NCI-H2171 treated with DMSO at 0.1 percent for 48 hours (cell line): ENCODE measurements around the gene OR52A5.
"Not testable (repeated sequence)": the region's sequence is repeated elsewhere in the genome, so short reads cannot be mapped to it uniquely, and the experiment has no call there.

Experiments used
- DNase-seq: peaks from one replicate; lab custom pipeline; 2025; lab: John Stamatoyannopoulos, UW

The OR52A5 gene

GRCh38 chr11:5137996-5138395 is at the start of gene OR52A5:
TSS of gene OR52A5 (minus strand) at chr11:5138356. CDS start at chr11:5132642, 5,714 bp downstream.
- DNase-seq = no peak

GRCh38 chr11:5178046-5178837 is 40.1 kb upstream of the OR52A5 start:
- DNase-seq = no peak

- DNase-seq = no peak
Observed at GRCh38 chr11:5174934-5175333, 36.8 kb upstream of the OR52A5 start.

- no peak for DNase-seq
Observed at GRCh38 chr11:5171856-5172255, 33.7 kb upstream of the OR52A5 start.

DNA sequence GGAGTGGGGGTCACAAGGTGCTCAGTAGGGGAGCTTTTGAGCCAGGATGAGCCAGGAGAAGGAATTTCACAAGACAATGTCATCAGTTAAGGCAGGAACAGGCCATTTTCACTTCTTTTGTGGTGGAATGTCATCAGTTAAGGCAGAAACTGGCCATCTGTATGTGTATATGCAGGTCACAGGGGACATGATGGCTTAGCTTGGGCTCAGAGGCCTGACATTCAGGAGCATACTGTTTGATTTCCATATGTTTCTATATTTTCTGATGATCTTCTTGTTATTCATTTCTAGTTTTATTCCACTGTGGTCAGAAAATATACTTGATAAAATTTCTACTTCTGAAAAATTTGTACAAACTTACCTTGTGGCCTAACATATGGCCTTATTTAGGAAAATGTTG is 27.7 kb upstream of the OR52A5 start:
- not testable (repeated sequence) for DNase-seq

DNA sequence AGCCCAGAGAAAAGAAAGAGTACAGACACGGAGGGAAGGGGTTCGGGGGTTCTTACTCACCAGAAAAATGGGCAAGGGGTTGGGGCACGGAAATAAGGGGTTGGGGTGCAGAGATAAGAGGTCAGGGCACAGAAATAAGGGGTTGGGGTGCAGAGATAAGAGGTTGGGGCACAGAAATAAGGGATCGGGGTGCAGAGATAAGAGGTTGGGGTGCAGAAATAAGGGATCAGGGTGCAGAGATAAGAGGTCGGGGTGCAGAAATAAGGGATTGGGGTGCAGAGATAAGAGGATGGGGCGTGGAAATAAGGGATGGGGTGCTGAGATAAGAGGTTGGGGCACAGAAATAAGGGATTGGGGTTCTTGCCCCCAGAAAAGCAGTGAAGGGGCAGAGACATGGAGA is 26.7 kb upstream of the OR52A5 start:
- DNase-seq = not testable (repeated sequence)

GRCh38 chr11:5161045-5161444 is 22.9 kb upstream of the OR52A5 start:
- not testable (repeated sequence) for DNase-seq

DNA sequence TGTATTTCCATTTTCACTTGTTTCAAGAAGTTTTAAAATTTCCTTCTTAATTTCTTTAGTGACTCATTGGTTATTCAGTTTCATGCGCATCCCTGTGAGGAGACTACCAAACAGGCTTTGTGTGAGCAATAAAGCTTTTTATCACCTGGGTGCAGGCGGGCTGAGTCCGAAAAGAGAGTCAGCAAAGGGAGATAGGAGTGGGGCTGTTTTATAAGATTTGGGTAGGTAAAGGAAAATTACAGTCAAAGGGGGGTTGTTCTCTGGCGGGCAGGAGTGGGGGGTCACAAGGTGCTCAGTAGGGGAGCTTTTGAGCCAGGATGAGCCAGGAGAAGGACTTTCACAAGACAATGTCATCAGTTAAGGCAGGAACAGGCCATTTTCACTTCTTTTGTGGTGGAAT is 22.1 kb upstream of the OR52A5 start:
- DNase-seq = not testable (repeated sequence)

DNA sequence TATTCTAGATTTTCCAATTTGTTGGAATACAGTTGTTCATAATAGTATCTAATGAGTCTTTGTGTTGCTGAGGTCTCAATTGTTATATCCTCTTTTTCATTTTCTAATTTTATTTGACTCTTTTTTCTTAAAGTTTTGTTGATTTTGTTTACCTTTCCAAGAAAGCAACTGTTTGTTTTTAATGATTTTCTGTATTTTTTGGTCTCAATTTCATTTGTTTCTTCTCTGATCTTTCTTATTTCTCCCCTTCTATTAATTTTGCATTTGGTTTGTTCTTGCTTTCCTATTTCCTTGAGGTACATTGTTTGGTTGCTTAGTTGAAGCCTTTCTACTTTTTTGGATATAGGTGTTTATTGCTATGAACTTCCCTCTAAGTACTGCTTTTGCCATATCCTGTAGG is 21.6 kb upstream of the OR52A5 start:
- no peak for DNase-seq

DNA sequence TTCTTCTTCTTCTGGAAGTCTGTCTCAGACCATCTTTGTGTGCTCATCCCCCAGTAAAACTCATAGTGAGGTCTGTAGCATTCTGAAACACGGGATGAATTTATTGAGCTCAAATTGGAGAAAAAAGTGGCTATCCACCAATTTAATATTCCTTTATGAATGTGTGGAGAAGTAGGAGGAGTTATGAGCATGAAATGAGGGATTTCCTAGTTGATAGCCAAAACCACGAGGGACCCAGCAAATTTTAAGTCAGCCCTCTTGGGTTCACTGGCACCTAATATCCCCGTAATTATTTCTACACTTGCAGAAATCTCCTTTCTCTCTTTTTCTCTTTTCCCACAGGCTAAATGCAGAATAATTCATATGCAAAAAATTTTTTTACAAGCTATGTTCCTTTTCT is 16.5 kb upstream of the OR52A5 start, which contains the start of gene OR52A1:
Gene OR52A1, minus strand, starts transcription at position 101 of the 400 bp plus-strand sequence. CDS start 2,388 bp downstream, outside the sequence.
- no peak for DNase-seq

GRCh38 chr11:5153574-5154431 is 15.6 kb upstream of the OR52A5 start:
- no peak for DNase-seq

- DNase-seq = no peak
Observed at GRCh38 chr11:5151713-5152153, 13.6 kb upstream of the OR52A5 start.

GRCh38 chr11:5144206-5144605 is 6.0 kb upstream of the OR52A5 start:
- DNase-seq = not testable (repeated sequence)

DNA sequence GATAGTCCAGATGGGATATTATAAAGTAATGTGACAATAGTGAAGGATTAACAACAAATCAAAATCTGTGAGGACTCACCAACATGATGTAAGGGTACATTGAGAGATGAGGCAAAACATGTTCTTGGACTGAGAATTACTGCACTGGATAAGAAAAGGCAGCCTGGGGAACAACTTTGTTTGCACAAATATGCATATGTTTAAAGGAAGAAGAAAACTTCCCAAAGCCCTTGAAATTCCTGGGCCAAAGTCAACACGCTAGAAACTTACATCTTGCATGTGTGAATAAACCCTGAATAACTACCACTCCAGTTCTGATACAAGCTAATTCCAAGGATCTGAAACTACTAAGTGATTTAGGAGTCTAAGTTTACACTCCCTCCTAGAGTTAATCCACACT is 1.1 kb downstream of the OR52A5 start:
- no peak for DNase-seq

DNA sequence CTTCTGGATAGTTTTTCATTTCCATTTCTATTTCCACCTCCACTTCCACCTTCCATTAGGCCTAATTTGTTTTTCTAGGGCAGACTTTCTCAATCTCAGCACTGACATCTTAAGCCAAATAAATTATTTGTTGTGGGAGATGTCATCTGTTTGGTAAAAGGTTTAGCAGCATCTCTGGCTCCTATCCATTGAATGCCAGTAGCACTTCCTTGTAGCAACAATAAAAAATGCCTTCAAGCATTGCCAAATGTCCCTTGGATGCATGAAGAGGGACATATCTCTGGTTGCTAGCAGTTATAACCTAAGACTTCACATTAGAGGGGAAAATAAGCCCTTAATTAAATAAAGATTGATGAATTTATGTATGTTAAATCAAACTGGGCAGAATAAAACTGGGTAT is 1.9 kb downstream of the OR52A5 start:
- DNase-seq = no peak

- no peak for DNase-seq
Observed at GRCh38 chr11:5131584-5132335, 6.4 kb downstream of the OR52A5 start.

GRCh38 chr11:5129457-5129877 is 8.7 kb downstream of the OR52A5 start:
- no peak for DNase-seq

DNA sequence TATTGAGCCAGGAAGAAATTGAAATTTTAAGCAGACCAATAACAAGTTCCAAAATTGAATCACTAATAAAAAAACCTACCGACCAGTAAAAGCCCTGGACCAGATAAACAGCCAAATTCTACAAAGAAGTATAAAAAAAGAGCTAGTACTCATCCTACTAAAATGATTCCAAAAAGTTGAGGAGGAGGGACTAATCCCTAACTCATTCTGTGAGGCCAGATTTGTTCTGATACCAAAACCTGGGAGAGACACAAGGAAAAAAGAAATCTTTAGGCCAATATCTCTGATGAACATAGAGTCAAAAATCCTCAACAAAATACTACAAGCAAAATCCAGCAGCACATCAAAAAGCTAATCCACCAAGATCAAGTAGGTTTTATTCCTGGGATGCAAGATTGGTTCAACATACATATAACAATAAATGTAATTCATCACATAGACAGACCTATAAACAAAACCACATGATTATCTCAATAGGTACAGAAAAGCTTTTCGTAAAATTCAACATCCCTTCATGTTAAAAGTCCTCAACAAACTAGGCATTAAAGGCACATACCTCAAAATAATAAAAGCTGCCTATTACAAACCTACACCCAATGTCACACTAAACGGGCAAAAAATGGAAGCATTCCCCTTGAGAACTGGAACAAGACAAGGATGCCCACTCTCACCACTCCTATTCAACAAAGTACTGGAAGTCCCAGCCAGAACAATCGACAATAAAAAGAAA is 13.1 kb downstream of the OR52A5 start:
- DNase-seq = no peak

DNA sequence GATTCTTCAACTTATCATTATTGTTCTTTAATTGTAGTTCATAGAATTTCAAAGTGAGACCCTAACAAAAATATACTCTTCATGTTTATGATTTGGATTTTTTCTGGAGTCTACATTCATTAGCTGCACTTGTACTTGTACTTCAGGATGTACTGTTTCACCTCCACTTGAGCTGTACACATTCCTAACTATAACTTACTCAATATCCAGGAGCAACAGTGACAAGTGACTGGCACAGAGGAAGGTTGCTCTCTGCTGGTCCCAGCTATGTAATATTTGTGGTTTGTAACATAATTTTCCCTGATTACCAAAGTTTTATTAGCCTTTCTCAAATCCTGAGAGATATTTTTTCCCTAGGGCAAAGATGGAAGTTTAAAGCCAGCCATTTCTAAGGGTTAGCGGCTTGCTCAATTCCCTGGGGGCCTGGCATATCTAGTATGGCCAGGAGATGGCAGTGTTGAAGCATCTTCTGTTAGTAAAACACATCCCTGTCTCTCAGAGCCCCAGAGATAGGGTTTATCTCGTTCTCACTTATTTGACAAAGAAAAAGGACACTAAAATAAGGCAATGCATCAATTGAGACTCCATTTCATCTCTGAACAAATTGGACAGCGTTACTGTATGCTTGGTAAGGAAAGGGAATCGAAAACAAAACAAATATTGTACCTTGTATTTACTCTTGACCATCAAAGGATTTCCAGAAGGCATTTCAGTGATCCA is 14.2 kb downstream of the OR52A5 start:
- peak; percentile 23 for DNase-seq

- DNase-seq = no peak
Observed at GRCh38 chr11:5118893-5119292, 19.3 kb downstream of the OR52A5 start.

DNA sequence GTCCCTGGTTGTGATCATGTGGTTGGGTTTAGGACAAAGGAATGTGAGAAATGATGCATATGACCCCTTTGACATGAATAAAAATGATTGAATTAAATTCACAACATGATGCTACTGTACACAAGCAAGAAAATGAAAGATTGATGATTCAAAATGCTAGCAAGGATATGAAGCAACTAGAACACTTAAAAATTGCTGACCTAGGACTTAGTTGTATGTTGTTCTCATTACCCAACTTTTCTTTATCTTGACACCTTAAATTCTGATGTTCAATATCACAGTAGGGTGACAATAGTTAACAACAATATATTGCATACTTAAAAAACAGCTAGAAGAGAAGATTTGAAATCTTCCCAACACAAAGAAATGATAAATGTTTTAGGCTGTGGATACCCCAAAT is 20.6 kb downstream of the OR52A5 start:
- no peak for DNase-seq
